Suprapubic skin (tissue), 4 donors: ENCODE measurements around the gene SGCD.

Source experiments
- CTCF ChIP-seq, 2 donors: fragments of 200-600 bp in 1 of 2; fragments of 450-650 bp in 1 of 2; sonication (generic) in 1 of 2; IDR thresholded peaks; one replicate each; pipeline ENCODE4 v1.5.1; 2016 to 2019; ENCODE audit warnings: antibody characterized with exemption in 2 of 2, mild to moderate bottlenecking in 1 of 2, moderate library complexity in 1 of 2
- EP300 ChIP-seq: sonication (generic); formaldehyde crosslinking; IDR thresholded peaks from one replicate; pipeline ENCODE4 v1.6.1; 2017; ENCODE audit warnings: antibody characterized with exemption
- POLR2A ChIP-seq, 2 donors: fragments of 450-650 bp; IDR thresholded peaks; one replicate each; pipeline ENCODE4 v1.6.1; 2017; ENCODE audit warnings: antibody characterized with exemption in 2 of 2, mild to moderate bottlenecking in 2 of 2, moderate library complexity in 2 of 2
- POLR2AphosphoS5 ChIP-seq, 3 donors: sonication (generic); formaldehyde crosslinking; IDR thresholded peaks; one replicate each; pipeline ENCODE4 v1.6.1; 2017; ENCODE audit warnings: antibody characterized with exemption in 3 of 3

DNA sequence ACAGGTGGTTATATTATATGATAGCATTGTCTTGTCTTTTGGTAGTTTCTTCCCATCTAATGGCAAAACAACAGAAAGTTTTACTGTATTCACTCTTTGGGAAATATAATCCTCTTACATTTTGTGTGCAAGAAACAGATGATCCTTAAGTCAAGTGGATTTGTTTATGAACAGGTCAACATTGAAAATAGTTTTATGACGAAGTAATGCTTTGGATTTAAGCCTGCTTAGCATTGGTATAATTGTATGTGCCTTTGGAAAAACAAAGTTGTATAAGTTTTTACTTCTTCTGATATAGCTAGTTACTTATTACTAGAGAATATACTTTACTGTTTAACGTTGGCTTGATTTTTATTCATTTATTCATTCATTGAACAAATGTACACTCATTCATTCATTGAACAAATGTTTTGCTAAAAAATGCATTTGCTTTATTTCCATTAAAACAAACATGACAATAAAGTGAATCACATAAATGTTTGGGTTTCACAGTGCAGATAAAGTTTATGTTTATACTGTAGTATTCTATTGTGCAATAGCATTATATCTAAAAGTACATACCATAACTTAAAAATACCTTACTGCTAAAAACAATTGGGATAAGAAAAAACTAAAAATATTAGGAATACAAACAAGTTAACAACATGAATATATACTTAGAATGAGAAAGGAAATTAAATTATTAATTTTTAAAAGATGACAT is 12.3 kb downstream of the SGCD start:
- TF ChIP-seq CTCF (IDR thresholded peaks at IDR 0.05) (no peak), EP300 (no peak), POLR2AphosphoS5 (IDR thresholded peaks at IDR 0.05) (no peak), POLR2A (IDR thresholded peaks at IDR 0.05) (no peak)
